ENCODE results near the gene CLIC1.

DNA sequence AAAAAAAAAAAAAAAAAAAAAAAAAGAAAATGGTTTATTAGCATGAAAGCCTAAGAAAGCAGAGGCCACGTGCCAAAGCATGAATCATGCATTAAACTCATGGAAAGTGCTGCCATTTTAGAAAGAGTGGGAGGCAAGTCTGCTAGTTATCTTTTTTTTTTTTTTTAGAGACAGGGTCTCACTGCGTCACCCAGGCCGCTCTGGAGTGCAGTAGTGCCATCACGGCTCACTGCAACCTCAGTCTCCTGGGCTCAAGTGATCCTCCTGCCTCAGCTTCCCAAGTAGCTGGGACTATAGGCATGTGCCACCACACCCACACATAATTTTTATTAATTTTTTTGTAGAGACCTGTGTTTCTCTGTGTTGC, 35.6 kb upstream of the CLIC1 start:
- TF ChIP-seq RAD51 (IDR thresholded peaks at IDR 0.05) (no peak), RFX5 (IDR thresholded peaks at IDR 0.05; ENCODE audit: low read depth, low read length) (no peak)
- TF ChIP-seq, protein P1, sequence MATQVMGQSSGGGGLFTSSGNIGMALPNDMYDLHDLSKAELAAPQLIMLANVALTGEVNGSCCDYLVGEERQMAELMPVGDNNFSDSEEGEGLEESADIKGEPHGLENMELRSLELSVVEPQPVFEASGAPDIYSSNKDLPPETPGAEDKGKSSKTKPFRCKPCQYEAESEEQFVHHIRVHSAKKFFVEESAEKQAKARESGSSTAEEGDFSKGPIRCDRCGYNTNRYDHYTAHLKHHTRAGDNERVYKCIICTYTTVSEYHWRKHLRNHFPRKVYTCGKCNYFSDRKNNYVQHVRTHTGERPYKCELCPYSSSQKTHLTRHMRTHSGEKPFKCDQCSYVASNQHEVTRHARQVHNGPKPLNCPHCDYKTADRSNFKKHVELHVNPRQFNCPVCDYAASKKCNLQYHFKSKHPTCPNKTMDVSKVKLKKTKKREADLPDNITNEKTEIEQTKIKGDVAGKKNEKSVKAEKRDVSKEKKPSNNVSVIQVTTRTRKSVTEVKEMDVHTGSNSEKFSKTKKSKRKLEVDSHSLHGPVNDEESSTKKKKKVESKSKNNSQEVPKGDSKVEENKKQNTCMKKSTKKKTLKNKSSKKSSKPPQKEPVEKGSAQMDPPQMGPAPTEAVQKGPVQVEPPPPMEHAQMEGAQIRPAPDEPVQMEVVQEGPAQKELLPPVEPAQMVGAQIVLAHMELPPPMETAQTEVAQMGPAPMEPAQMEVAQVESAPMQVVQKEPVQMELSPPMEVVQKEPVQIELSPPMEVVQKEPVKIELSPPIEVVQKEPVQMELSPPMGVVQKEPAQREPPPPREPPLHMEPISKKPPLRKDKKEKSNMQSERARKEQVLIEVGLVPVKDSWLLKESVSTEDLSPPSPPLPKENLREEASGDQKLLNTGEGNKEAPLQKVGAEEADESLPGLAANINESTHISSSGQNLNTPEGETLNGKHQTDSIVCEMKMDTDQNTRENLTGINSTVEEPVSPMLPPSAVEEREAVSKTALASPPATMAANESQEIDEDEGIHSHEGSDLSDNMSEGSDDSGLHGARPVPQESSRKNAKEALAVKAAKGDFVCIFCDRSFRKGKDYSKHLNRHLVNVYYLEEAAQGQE (IDR thresholded peaks at IDR 0.05; ENCODE audit: low read depth, low read length): no peak
- TF ChIP-seq, protein P2, sequence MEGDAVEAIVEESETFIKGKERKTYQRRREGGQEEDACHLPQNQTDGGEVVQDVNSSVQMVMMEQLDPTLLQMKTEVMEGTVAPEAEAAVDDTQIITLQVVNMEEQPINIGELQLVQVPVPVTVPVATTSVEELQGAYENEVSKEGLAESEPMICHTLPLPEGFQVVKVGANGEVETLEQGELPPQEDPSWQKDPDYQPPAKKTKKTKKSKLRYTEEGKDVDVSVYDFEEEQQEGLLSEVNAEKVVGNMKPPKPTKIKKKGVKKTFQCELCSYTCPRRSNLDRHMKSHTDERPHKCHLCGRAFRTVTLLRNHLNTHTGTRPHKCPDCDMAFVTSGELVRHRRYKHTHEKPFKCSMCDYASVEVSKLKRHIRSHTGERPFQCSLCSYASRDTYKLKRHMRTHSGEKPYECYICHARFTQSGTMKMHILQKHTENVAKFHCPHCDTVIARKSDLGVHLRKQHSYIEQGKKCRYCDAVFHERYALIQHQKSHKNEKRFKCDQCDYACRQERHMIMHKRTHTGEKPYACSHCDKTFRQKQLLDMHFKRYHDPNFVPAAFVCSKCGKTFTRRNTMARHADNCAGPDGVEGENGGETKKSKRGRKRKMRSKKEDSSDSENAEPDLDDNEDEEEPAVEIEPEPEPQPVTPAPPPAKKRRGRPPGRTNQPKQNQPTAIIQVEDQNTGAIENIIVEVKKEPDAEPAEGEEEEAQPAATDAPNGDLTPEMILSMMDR (IDR thresholded peaks at IDR 0.05 in 2 of 3, conservative IDR thresholded peaks at IDR 0.05 in 1 of 3; ENCODE audit: control insufficient read depth in 2 of 3, extremely low read depth in 1 of 3, insufficient read depth in 1 of 3, low read depth in 3 of 3, low read length in 3 of 3): no peak

Data from GM12878 (cell line).